Smooth muscle cell (in vitro differentiated cells): ENCODE results near the gene CLEC2B. TPM values are rescaled to one million over a fixed set of nuclear protein-coding genes. Genes with fewer than 3 reads are reported as not detected.

Experiments
- DNase-seq: peaks from one replicate; lab custom pipeline; 2025; ENCODE audit not compliant: unreplicated experiment; lab: John Stamatoyannopoulos, UW
- H2AFZ ChIP-seq: fragments of 200-600 bp; sonication (generic); 2 replicates; pipeline ENCODE4 v1.6.0; 2016; ENCODE audit warnings: antibody characterized with exemption, low read depth, mild to moderate bottlenecking
- H3F3A ChIP-seq: fragments of 200-600 bp; sonication (generic); 2 replicates; pipeline ENCODE4 v1.6.0; 2017; ENCODE audit warnings: antibody characterized with exemption, low read depth
- H3K27ac ChIP-seq: fragments of 200-600 bp; sonication (generic); 2 replicates; pipeline ENCODE4 v1.5.1; 2016; ENCODE audit warnings: low read depth, mild to moderate bottlenecking
- H3K27me3 ChIP-seq: fragments of 200-600 bp; sonication (generic); 2 replicates; pipeline ENCODE4 v1.6.1; 2016; ENCODE audit warnings: low read depth, mild to moderate bottlenecking
- H3K36me3 ChIP-seq: fragments of 200-600 bp; sonication (generic); 2 replicates; pipeline ENCODE4 v1.5.1; 2016; ENCODE audit warnings: low read depth
- H3K4me1 ChIP-seq: fragments of 200-600 bp; sonication (generic); 2 replicates; pipeline ENCODE4 v1.5.1; 2016; ENCODE audit warnings: low read depth
- H3K4me2 ChIP-seq: fragments of 200-600 bp; sonication (generic); 2 replicates; pipeline ENCODE4 v1.6.0; 2016; ENCODE audit warnings: mild to moderate bottlenecking
- H3K4me3 ChIP-seq: fragments of 200-600 bp; sonication (generic); 2 replicates; pipeline ENCODE4 v1.5.1; 2016; ENCODE audit warnings: mild to moderate bottlenecking
- H3K79me2 ChIP-seq: fragments of 200-600 bp; sonication (generic); 2 replicates; pipeline ENCODE4 v1.6.0; 2016; ENCODE audit warnings: low read depth, mild to moderate bottlenecking
- H3K9ac ChIP-seq: fragments of 200-600 bp; sonication (generic); 2 replicates; pipeline ENCODE4 v1.6.0; 2016; ENCODE audit warnings: low read depth
- H3K9me3 ChIP-seq: fragments of 200-600 bp; sonication (generic); replicated peaks from 2 replicates; pipeline ENCODE4 v1.5.1; 2016; ENCODE audit warnings: low read depth
- H4K20me1 ChIP-seq: fragments of 200-600 bp; sonication (generic); 2 replicates; pipeline ENCODE4 v1.6.0; 2016; ENCODE audit warnings: low read depth
- WGBS: methylation state at CpG from one replicate; pipeline ENCODE4 v1.1.7; 2016; ENCODE audit warnings: low lambda C conversion rate; 5-methylcytosine and 5-hydroxymethylcytosine counted together
- polyA plus RNA-seq: library from polyadenylated mRNA; unstranded; fragments of >200 nt; fragmentation: Nextera tagmentation; extraction: Ambion mirVana; gene quantifications from 2 replicates; pipeline ENCODE4 v1.2.1, GENCODE V29; 2016
- total RNA-seq: library from RNA; depleted of rRNA; stranded (reverse); fragments of >200 nt; gene quantifications from 2 replicates; pipeline ENCODE4 v1.2.3, GENCODE V29; 2014
- TF ChIP-seq, protein P1 (sequence below): fragments of 200-600 bp; sonication (generic); IDR thresholded peaks from 2 replicates; pipeline ENCODE4 v1.5.1; 2017; ENCODE audit warnings: borderline replicate concordance, mild to moderate bottlenecking, antibody characterized with exemption; ENCODE audit not compliant: insufficient read depth, poor library complexity, severe bottlenecking

The CLEC2B gene
- total and polyA plus RNA-seq, 2 experiments from 2014 or later: 12.0 to 13.6 TPM

DNA sequence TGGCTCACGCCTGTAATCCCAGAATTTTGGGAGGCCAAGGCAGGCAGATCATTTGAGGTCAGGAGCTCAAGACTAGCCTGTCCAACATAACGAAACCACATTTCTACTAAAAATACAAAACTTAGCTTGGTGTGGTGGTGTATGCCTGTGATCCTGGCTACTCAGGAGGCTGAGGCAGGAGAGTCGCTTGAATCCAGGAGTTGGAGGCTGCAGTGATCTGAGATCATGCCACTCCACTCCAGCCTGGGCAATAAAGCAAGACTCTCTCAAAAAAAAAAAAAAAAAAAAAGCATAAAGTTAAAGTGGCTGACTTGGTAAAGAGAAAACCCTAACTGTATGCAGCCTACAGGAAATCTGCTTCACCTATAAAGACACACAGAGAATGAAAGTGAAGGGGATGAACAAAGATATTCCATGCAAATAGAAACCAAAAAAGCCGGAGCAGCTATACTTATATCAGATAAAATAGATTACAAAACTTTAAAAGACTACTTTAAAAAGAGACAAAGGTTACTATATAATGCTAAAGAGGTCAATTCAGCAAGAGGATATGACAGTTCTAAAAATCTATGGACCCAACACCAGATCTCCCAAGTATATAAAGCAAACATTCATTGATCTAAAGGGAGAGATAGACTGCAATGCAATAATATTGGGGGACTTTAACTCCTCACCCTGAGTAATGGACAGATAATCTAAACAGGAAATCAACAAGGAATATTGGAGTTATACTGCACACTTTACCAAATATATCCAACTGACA, 4.1 kb downstream of the CLEC2B start:
- Histone ChIP-seq H3K79me2 (no peaks in the 10 kb centered on the region), H3K9me3 (peaks cover 10% of the 10 kb centered on the region), H3K9ac (no peak overlapping the region), H3F3A (peaks cover 5% of the 10 kb centered on the region), H3K36me3 (no peaks in the 10 kb centered on the region), H3K4me1 (peaks cover 13% of the 10 kb centered on the region), H4K20me1 (no peaks in the 10 kb centered on the region), H3K27me3 (no peaks in the 10 kb centered on the region), H3K27ac (no peak overlapping the region), H3K4me3 (no peak overlapping the region), H3K4me2 (no peak overlapping the region), H2AFZ (no peak overlapping the region)
- TF ChIP-seq, protein P1, sequence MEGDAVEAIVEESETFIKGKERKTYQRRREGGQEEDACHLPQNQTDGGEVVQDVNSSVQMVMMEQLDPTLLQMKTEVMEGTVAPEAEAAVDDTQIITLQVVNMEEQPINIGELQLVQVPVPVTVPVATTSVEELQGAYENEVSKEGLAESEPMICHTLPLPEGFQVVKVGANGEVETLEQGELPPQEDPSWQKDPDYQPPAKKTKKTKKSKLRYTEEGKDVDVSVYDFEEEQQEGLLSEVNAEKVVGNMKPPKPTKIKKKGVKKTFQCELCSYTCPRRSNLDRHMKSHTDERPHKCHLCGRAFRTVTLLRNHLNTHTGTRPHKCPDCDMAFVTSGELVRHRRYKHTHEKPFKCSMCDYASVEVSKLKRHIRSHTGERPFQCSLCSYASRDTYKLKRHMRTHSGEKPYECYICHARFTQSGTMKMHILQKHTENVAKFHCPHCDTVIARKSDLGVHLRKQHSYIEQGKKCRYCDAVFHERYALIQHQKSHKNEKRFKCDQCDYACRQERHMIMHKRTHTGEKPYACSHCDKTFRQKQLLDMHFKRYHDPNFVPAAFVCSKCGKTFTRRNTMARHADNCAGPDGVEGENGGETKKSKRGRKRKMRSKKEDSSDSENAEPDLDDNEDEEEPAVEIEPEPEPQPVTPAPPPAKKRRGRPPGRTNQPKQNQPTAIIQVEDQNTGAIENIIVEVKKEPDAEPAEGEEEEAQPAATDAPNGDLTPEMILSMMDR: no peak
- DNase-seq: no peak
- WGBS: 88% methylated on average over 4 of the region's 4 CpGs

DNA sequence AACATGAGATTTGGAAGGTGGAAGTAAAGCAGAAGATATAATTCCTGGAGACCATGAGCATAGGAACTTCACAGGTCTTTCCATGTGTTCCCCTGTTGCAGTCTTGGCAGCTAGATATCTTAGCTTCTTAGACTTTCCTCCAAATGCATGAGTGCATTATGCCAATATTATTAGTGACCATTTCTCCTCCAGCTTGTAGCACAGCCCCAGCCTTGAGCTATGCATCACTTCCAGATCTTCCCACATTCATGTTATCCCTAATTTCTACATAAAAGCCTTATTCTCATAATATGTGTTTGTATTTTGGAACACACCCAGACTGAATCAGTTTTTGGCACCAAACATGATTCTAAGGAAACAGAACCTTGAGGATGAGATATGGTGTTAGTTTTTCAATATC, 11.0 kb downstream of the CLEC2B start:
- Histone ChIP-seq H3K9me3 (no peaks in the 10 kb centered on the region), H3K27ac (no peak overlapping the region), H4K20me1 (no peaks in the 10 kb centered on the region), H3K4me3 (no peak overlapping the region), H3K4me2 (no peak overlapping the region), H3K79me2 (no peaks in the 10 kb centered on the region), H3K36me3 (no peaks in the 10 kb centered on the region), H2AFZ (no peak overlapping the region), H3K9ac (no peak overlapping the region), H3K4me1 (no peaks in the 10 kb centered on the region), H3K27me3 (no peaks in the 10 kb centered on the region), H3F3A (no peaks in the 10 kb centered on the region)
- no peak for DNase-seq
- TF ChIP-seq, protein P1: no peak

DNA sequence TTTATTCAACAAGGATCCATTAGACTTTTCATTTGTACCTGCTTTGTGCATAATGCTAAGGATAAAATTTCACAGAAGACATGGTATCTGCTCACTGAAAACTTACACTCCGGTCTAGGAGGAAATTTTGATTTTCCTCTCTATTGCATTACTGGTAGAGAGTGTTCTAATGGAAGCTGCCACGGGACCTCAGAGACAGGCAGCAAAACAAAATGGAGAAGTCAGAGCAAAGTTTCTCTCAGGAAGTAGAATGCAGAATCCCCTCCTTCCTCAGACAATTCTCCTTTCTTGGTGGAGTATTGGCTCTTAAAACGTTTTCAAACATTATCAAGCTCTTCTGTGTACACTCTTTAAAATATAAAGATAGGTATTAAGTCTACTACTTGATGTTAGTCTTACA, 12.3 kb downstream of the CLEC2B start:
- WGBS: 77% methylated on average over 3 of the region's 3 CpGs

More for the DNA sequence above, 12.3 kb downstream of the CLEC2B start:
- no peak overlapping the region for H3K4me2 ChIP-seq
- no peak overlapping the region for H3K27ac ChIP-seq
- H4K20me1 ChIP-seq: no peaks in the 10 kb centered on the region
- DNase-seq: no peak
- TF ChIP-seq, protein P1: no peak
- no peaks in the 10 kb centered on the region for H3K4me1 ChIP-seq
- no peaks in the 10 kb centered on the region for H3K27me3 ChIP-seq
- H3K4me3 ChIP-seq: no peak overlapping the region
- H3K36me3 ChIP-seq: no peaks in the 10 kb centered on the region
- no peak overlapping the region for H2AFZ ChIP-seq
- H3K9ac ChIP-seq: no peak overlapping the region
- H3F3A ChIP-seq: no peaks in the 10 kb centered on the region
- H3K9me3 ChIP-seq: no peaks in the 10 kb centered on the region
- no peaks in the 10 kb centered on the region for H3K79me2 ChIP-seq
